Measurements from ENCODE around the gene PXYLP1.

DNA sequence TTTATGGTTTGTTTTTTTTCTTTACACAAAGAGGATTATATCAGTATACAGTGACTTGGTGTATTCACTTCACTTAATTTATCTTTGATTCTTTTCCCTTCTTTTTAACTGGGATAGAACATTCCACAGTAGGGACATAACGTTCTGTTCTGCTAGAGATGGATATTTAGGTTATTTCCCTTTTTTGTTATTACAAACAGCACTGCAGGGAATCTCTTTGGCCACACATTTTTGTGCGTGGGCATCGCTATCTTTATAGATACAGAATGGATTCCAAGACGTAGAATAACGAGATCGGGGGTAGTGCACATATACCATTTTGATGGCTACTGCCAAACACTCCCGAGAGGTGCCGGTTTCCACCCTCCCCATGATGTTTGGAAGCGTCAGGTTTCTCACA, 44.8 kb downstream of the PXYLP1 start:
- TF ChIP-seq, protein P1, sequence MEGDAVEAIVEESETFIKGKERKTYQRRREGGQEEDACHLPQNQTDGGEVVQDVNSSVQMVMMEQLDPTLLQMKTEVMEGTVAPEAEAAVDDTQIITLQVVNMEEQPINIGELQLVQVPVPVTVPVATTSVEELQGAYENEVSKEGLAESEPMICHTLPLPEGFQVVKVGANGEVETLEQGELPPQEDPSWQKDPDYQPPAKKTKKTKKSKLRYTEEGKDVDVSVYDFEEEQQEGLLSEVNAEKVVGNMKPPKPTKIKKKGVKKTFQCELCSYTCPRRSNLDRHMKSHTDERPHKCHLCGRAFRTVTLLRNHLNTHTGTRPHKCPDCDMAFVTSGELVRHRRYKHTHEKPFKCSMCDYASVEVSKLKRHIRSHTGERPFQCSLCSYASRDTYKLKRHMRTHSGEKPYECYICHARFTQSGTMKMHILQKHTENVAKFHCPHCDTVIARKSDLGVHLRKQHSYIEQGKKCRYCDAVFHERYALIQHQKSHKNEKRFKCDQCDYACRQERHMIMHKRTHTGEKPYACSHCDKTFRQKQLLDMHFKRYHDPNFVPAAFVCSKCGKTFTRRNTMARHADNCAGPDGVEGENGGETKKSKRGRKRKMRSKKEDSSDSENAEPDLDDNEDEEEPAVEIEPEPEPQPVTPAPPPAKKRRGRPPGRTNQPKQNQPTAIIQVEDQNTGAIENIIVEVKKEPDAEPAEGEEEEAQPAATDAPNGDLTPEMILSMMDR (conservative IDR thresholded peaks at IDR 0.05; ENCODE audit: low read depth, low read length), result no peak
- TF ChIP-seq EZH2 (IDR thresholded peaks at IDR 0.05; ENCODE audit: borderline replicate concordance, low read depth, low read length, poor library complexity, severe bottlenecking), result no peak

Measured in A673 (cell line).